Activated CD4-positive, alpha-beta memory T cell treated with anti-CD3 and anti-CD28 coated beads for 36 hours (primary cell): Measurements from ENCODE around the gene ADAMTS12. TPM values are rescaled to one million over a fixed set of nuclear protein-coding genes. Genes with fewer than 3 reads are reported as not detected.

Source experiments
- CTCF ChIA-PET: fragments of 350-600 bp; sonication (Branson Sonifier 250); formaldehyde crosslinking; loops from one replicate; lab custom pipeline; 2021; ENCODE audit warnings: antibody characterized with exemption, inconsistent platforms; lab: Charles Lee
- POLR2A ChIA-PET: fragments of 350-600 bp; sonication (Branson Sonifier 250); formaldehyde crosslinking; loops from one replicate; lab custom pipeline; 2021; ENCODE audit warnings: antibody characterized with exemption; lab: Charles Lee
- DNase-seq: peaks from one replicate; pipeline ENCODE4 v3.0.0-alpha.2; 2020
- H3K27ac Mint-ChIP-seq: one replicate; pipeline ENCODE4 v1.8.0; 2021; ENCODE audit warnings: mixed read lengths
- H3K27me3 Mint-ChIP-seq: one replicate; pipeline ENCODE4 v1.8.0; 2021; ENCODE audit warnings: mixed read lengths
- H3K36me3 Mint-ChIP-seq: one replicate; pipeline ENCODE4 v1.8.0; 2021; ENCODE audit warnings: mixed read lengths
- H3K4me1 Mint-ChIP-seq: one replicate; pipeline ENCODE4 v1.8.0; 2021; ENCODE audit warnings: low read depth, mixed read lengths
- H3K4me3 Mint-ChIP-seq: one replicate; pipeline ENCODE4 v1.8.0; 2021; ENCODE audit warnings: mild to moderate bottlenecking, mixed read lengths
- H3K9me3 Mint-ChIP-seq: one replicate; pipeline ENCODE4 v1.8.0; 2021; ENCODE audit warnings: mixed read lengths
- intact Hi-C: fragments of 100-400 bp; cut with micrococcal nuclease; formaldehyde crosslinking; loops from one replicate; pipeline ENCODE4 v1.15.1; 2023
- total RNA-seq, 2 experiments: library from RNA; stranded (reverse); gene quantifications; one replicate each; pipeline ENCODE4 v1.2.3, GENCODE V29; 2021

ADAMTS12 gene
- total RNA-seq, 2 experiments from 2014 or later, result not detected

GRCh38 chr5:33816791-33817190 lies 75.0 kb downstream of the ADAMTS12 start:
- Mint-ChIP-seq H3K27me3 (peaks cover 1% of the 10 kb centered on the region), H3K27ac (no peak overlapping the region), H3K4me1 (peaks cover 2% of the 10 kb centered on the region), H3K36me3 (no peaks in the 10 kb centered on the region), H3K9me3 (peaks cover 4% of the 10 kb centered on the region), H3K4me3 (no peak overlapping the region)
- intact Hi-C loops, result no loop called here
- ChIA-PET CTCF (no interaction called here), POLR2A (no interaction called here)
- no peak for DNase-seq

GRCh38 chr5:33812746-33813145 lies 79.0 kb downstream of the ADAMTS12 start:
- ChIA-PET POLR2A (no interaction called here), CTCF (interaction anchor here (1.0 kb wide), 1 partner anchor 122 kb away, joined by 5 read pairs; no protein-coding TSS in a partner anchor)
- DNase-seq, result no peak
- Mint-ChIP-seq H3K4me1 (peaks cover 6% of the 10 kb centered on the region), H3K4me3 (no peak overlapping the region), H3K36me3 (no peaks in the 10 kb centered on the region), H3K27me3 (peaks cover 1% of the 10 kb centered on the region), H3K27ac (no peak overlapping the region), H3K9me3 (no peaks in the 10 kb centered on the region)
- intact Hi-C loops, result no loop called here

- peaks cover 1% of the 10 kb centered on the region for H3K27me3 Mint-ChIP-seq
- peaks cover 4% of the 10 kb centered on the region for H3K4me1 Mint-ChIP-seq
- no peaks in the 10 kb centered on the region for H3K36me3 Mint-ChIP-seq
- ChIA-PET CTCF (no interaction called here), POLR2A (no interaction called here)
- no peak overlapping the region for H3K27ac Mint-ChIP-seq
- no peak overlapping the region for H3K4me3 Mint-ChIP-seq
- no peaks in the 10 kb centered on the region for H3K9me3 Mint-ChIP-seq
- intact Hi-C loops, result no loop called here
- DNase-seq, result no peak
These were observed 81.2 kb downstream of the ADAMTS12 start for GRCh38 chr5:33810491-33811120.

- Mint-ChIP-seq H3K4me3 (no peak overlapping the region), H3K27ac (no peak overlapping the region), H3K4me1 (peaks cover 4% of the 10 kb centered on the region), H3K9me3 (no peaks in the 10 kb centered on the region), H3K27me3 (peaks cover 1% of the 10 kb centered on the region), H3K36me3 (no peaks in the 10 kb centered on the region)
- intact Hi-C loops, result no loop called here
- ChIA-PET CTCF (no interaction called here), POLR2A (no interaction called here)
- no peak for DNase-seq
These were observed 81.9 kb downstream of the ADAMTS12 start for GRCh38 chr5:33809936-33810335.

GRCh38 chr5:33808699-33809098 lies 83.1 kb downstream of the ADAMTS12 start:
- H3K4me3 Mint-ChIP-seq, result no peak overlapping the region
- no peak overlapping the region for H3K27ac Mint-ChIP-seq
- CTCF ChIA-PET, result no interaction called here
- peaks cover 4% of the 10 kb centered on the region for H3K4me1 Mint-ChIP-seq
- H3K36me3 Mint-ChIP-seq, result no peaks in the 10 kb centered on the region
- H3K9me3 Mint-ChIP-seq, result no peaks in the 10 kb centered on the region
- peaks cover 1% of the 10 kb centered on the region for H3K27me3 Mint-ChIP-seq
- DNase-seq, result no peak
- POLR2A ChIA-PET, result no interaction called here
- intact Hi-C loops, result no loop called here

- intact Hi-C loops, result no loop called here
- no peak overlapping the region for H3K27ac Mint-ChIP-seq
- ChIA-PET POLR2A (no interaction called here), CTCF (no interaction called here)
- H3K4me1 Mint-ChIP-seq, result peaks cover 4% of the 10 kb centered on the region
- no peak overlapping the region for H3K4me3 Mint-ChIP-seq
- no peaks in the 10 kb centered on the region for H3K36me3 Mint-ChIP-seq
- DNase-seq, result no peak
- no peaks in the 10 kb centered on the region for H3K9me3 Mint-ChIP-seq
- peaks cover 1% of the 10 kb centered on the region for H3K27me3 Mint-ChIP-seq
These were observed 84.0 kb downstream of the ADAMTS12 start for GRCh38 chr5:33807771-33808170.

GRCh38 chr5:33806738-33807442 lies 84.9 kb downstream of the ADAMTS12 start:
- Mint-ChIP-seq H3K9me3 (no peaks in the 10 kb centered on the region), H3K4me1 (peaks cover 4% of the 10 kb centered on the region), H3K27me3 (peaks cover 1% of the 10 kb centered on the region), H3K4me3 (no peak overlapping the region), H3K27ac (no peak overlapping the region), H3K36me3 (no peaks in the 10 kb centered on the region)
- CTCF ChIA-PET, result no interaction called here
- POLR2A ChIA-PET, result interaction anchor here (0.6 kb wide), 1 partner anchor 635 kb away, joined by 3 read pairs; no protein-coding TSS in a partner anchor
- DNase-seq, result no peak
- intact Hi-C loops, result no loop called here

GRCh38 chr5:33801292-33801691 lies 90.5 kb downstream of the ADAMTS12 start:
- ChIA-PET POLR2A (no interaction called here), CTCF (no interaction called here)
- Mint-ChIP-seq H3K36me3 (no peaks in the 10 kb centered on the region), H3K9me3 (no peaks in the 10 kb centered on the region), H3K27me3 (no peaks in the 10 kb centered on the region), H3K4me1 (no peaks in the 10 kb centered on the region), H3K27ac (no peak overlapping the region), H3K4me3 (no peak overlapping the region)
- no peak for DNase-seq
- intact Hi-C loops, result no loop called here

- no peaks in the 10 kb centered on the region for H3K9me3 Mint-ChIP-seq
- ChIA-PET CTCF (interaction anchor here (0.7 to 0.8 kb wide), 2 partner anchors 211 to 870 kb away, joined by 3 read pairs; no protein-coding TSS in a partner anchor), POLR2A (no interaction called here)
- intact Hi-C loops, result no loop called here
- no peak overlapping the region for H3K4me3 Mint-ChIP-seq
- no peaks in the 10 kb centered on the region for H3K27me3 Mint-ChIP-seq
- no peaks in the 10 kb centered on the region for H3K4me1 Mint-ChIP-seq
- DNase-seq, result no peak
- H3K27ac Mint-ChIP-seq, result no peak overlapping the region
- H3K36me3 Mint-ChIP-seq, result no peaks in the 10 kb centered on the region
These were observed 91.4 kb downstream of the ADAMTS12 start for GRCh38 chr5:33800241-33800950.

- Mint-ChIP-seq H3K9me3 (no peaks in the 10 kb centered on the region), H3K4me3 (no peak overlapping the region), H3K36me3 (no peaks in the 10 kb centered on the region), H3K4me1 (no peaks in the 10 kb centered on the region), H3K27me3 (peaks cover 2% of the 10 kb centered on the region), H3K27ac (no peak overlapping the region)
- DNase-seq, result no peak
- CTCF ChIA-PET, result no interaction called here
- POLR2A ChIA-PET, result no interaction called here
- intact Hi-C loops, result no loop called here
These were observed 96.3 kb downstream of the ADAMTS12 start for GRCh38 chr5:33795496-33795895.

GRCh38 chr5:33794550-33795181 lies 97.1 kb downstream of the ADAMTS12 start:
- peaks cover 2% of the 10 kb centered on the region for H3K27me3 Mint-ChIP-seq
- H3K36me3 Mint-ChIP-seq, result no peaks in the 10 kb centered on the region
- H3K4me1 Mint-ChIP-seq, result no peaks in the 10 kb centered on the region
- ChIA-PET CTCF (no interaction called here), POLR2A (no interaction called here)
- H3K4me3 Mint-ChIP-seq, result no peak overlapping the region
- H3K27ac Mint-ChIP-seq, result no peak overlapping the region
- no peak for DNase-seq
- intact Hi-C loops, result no loop called here
- H3K9me3 Mint-ChIP-seq, result no peaks in the 10 kb centered on the region
